Type B pancreatic cell (in vitro differentiated cells): ENCODE results near the gene TIMM9. TPM values are rescaled to one million over a fixed set of nuclear protein-coding genes. Genes with fewer than 3 reads are reported as not detected.
"Not testable (repeated sequence)": the region's sequence is repeated elsewhere in the genome, so short reads cannot be mapped to it uniquely, and the experiment has no call there.

Experiments used
- DNase-seq: peaks from one replicate; pipeline ENCODE4 v3.0.0; 2021; ENCODE audit warnings: mixed read lengths; ENCODE audit not compliant: unreplicated experiment; ENCODE audit errors: extremely low spot score
- H3K27ac Mint-ChIP-seq: 2 replicates; pipeline ENCODE4 v1.8.0; 2021; ENCODE audit warnings: mild to moderate bottlenecking, mixed read lengths
- H3K27me3 Mint-ChIP-seq: 2 replicates; pipeline ENCODE4 v1.8.0; 2021; ENCODE audit warnings: mixed read lengths
- H3K36me3 Mint-ChIP-seq: 2 replicates; pipeline ENCODE4 v1.8.0; 2021; ENCODE audit warnings: mixed read lengths
- H3K4me1 Mint-ChIP-seq: one replicate; pipeline ENCODE4 v1.8.0; 2021; ENCODE audit warnings: mixed read lengths; ENCODE audit not compliant: unreplicated experiment
- H3K4me3 Mint-ChIP-seq: 2 replicates; pipeline ENCODE4 v1.8.0; 2021; ENCODE audit warnings: mild to moderate bottlenecking, mixed read lengths
- H3K9me3 Mint-ChIP-seq: 2 replicates; pipeline ENCODE4 v1.8.0; 2021; ENCODE audit warnings: mixed read lengths
- CTCF ChIP-seq: fragments of 200-600 bp; sonication (generic); conservative IDR thresholded peaks from 2 replicates; pipeline ENCODE4 v1.5.0; 2021; ENCODE audit warnings: antibody characterized with exemption, mild to moderate bottlenecking
- total RNA-seq: library from RNA; stranded (reverse); gene quantifications from 2 replicates; pipeline ENCODE4 v1.2.1, GENCODE V29; 2021; ENCODE audit warnings: low replicate concordance

Gene TIMM9
- total RNA-seq, 1 donor from 2014 or later = 46.0 TPM

- Mint-ChIP-seq H3K27me3 (no peaks in the 10 kb centered on the region), H3K9me3 (no peaks in the 10 kb centered on the region), H3K4me1 (no peaks in the 10 kb centered on the region), H3K36me3 (peaks cover 25% of the 10 kb centered on the region), H3K4me3 (no peak overlapping the region), H3K27ac (no peak overlapping the region)
- no peak for TF ChIP-seq CTCF
- DNase-seq = no peak
Measured at GRCh38 chr14:58367296-58367695, 60.0 kb downstream of the TIMM9 start.

- DNase-seq = no peak
- Mint-ChIP-seq H3K36me3 (peaks cover 28% of the 10 kb centered on the region), H3K4me1 (no peaks in the 10 kb centered on the region), H3K9me3 (no peaks in the 10 kb centered on the region), H3K4me3 (no peak overlapping the region), H3K27me3 (no peaks in the 10 kb centered on the region), H3K27ac (no peak overlapping the region)
- no peak for TF ChIP-seq CTCF
Measured at GRCh38 chr14:58364316-58364715, 63.0 kb downstream of the TIMM9 start.

- no peak overlapping the region for H3K4me3 Mint-ChIP-seq
- peaks cover 33% of the 10 kb centered on the region for H3K36me3 Mint-ChIP-seq
- peak; percentile 56 for TF ChIP-seq CTCF
- H3K9me3 Mint-ChIP-seq = no peaks in the 10 kb centered on the region
- DNase-seq = no peak
- no peak overlapping the region for H3K27ac Mint-ChIP-seq
- H3K4me1 Mint-ChIP-seq = no peaks in the 10 kb centered on the region
- H3K27me3 Mint-ChIP-seq = no peaks in the 10 kb centered on the region
Measured at GRCh38 chr14:58362798-58363412, 64.4 kb downstream of the TIMM9 start.

GRCh38 chr14:58362272-58362671 is 65.1 kb downstream of the TIMM9 start:
- not testable (repeated sequence) for H3K27me3 Mint-ChIP-seq, DNase-seq, H3K9me3 Mint-ChIP-seq, H3K27ac Mint-ChIP-seq, H3K4me1 Mint-ChIP-seq, H3K4me3 Mint-ChIP-seq
- peaks cover 28% of the 10 kb centered on the region for H3K36me3 Mint-ChIP-seq

Other genes starting within 250 kb of the TIMM9 start
- 61.7 and 67.3 TPM in 2 replicates for gene ACTR10, start 227.4 kb downstream of the TIMM9 start, total RNA-seq
- gene PSMA3, start 182.7 kb downstream of the TIMM9 start, total RNA-seq = 170 and 173 TPM in 2 replicates
- gene ARID4A, start 129.0 kb downstream of the TIMM9 start, total RNA-seq = 21.9 and 24.9 TPM in 2 replicates
- gene TOMM20L, start 31.6 kb downstream of the TIMM9 start, total RNA-seq = not detected in 2 replicates
- 15.6 and 24.1 TPM in 2 replicates for gene KIAA0586, start 188 bp upstream of the TIMM9 start, total RNA-seq
- gene DACT1, start 210.4 kb upstream of the TIMM9 start, total RNA-seq = 5.2 and 29.7 TPM in 2 replicates